ENCODE data around the gene FAM118B.

FAM118B gene

GRCh38 chr11:126211236-126212088, at the start of gene FAM118B, which contains the start of gene RPUSD4:
Gene FAM118B (plus strand): TSS chr11:126211782. CDS start chr11:126235002, 23,220 bp downstream.
Gene RPUSD4 (minus strand): TSS chr11:126211650. CDS start chr11:126211638, 12 bp downstream.
- DNase-seq = peak; percentile 94

- DNase-seq = no peak
These were observed 49.1 kb upstream of the FAM118B start for GRCh38 chr11:126162306-126163030.

- peak; percentile 91 for DNase-seq
These were observed 48.4 kb upstream of the FAM118B start for GRCh38 chr11:126163074-126163700.

GRCh38 chr11:126163779-126164178, 47.8 kb upstream of the FAM118B start:
- no peak for DNase-seq

GRCh38 chr11:126164781-126165180, 46.8 kb upstream of the FAM118B start:
- DNase-seq = no peak

GRCh38 chr11:126165311-126165720, 46.3 kb upstream of the FAM118B start:
- DNase-seq = no peak

GRCh38 chr11:126165757-126166156, 45.8 kb upstream of the FAM118B start:
- no peak for DNase-seq

- DNase-seq = no peak
These were observed 45.2 kb upstream of the FAM118B start for GRCh38 chr11:126166413-126166812.

GRCh38 chr11:126167488-126167887, 44.1 kb upstream of the FAM118B start:
- DNase-seq = no peak

GRCh38 chr11:126169291-126169690, 42.3 kb upstream of the FAM118B start:
- DNase-seq = no peak

GRCh38 chr11:126172596-126173038, 39.0 kb upstream of the FAM118B start:
- DNase-seq = no peak

- DNase-seq = no peak
These were observed 38.3 kb upstream of the FAM118B start for GRCh38 chr11:126173257-126173656.

GRCh38 chr11:126174816-126175215, 36.8 kb upstream of the FAM118B start:
- DNase-seq = no peak

GRCh38 chr11:126175393-126175792, 36.2 kb upstream of the FAM118B start:
- no peak for DNase-seq

GRCh38 chr11:126176853-126177470, 34.6 kb upstream of the FAM118B start:
- DNase-seq = no peak

GRCh38 chr11:126181939-126182730, 29.4 kb upstream of the FAM118B start:
- no peak for DNase-seq

GRCh38 chr11:126182787-126183445, 28.7 kb upstream of the FAM118B start:
- DNase-seq = no peak

- DNase-seq = no peak
These were observed 26.1 kb upstream of the FAM118B start for GRCh38 chr11:126185259-126186024.

- DNase-seq = no peak
These were observed 25.4 kb upstream of the FAM118B start for GRCh38 chr11:126186025-126186698.

Measured in kidney glomerular epithelial cell (primary cell).